SK-N-SH (cell line): Measurements from ENCODE around the gene HNF1A.

Experiments
- GABPA ChIP-seq: IDR thresholded peaks from 2 replicates; pipeline ENCODE4 v1.4.0; 2012; ENCODE audit warnings: low read depth, mild to moderate bottlenecking
- RAD21 ChIP-seq: IDR thresholded peaks from 2 replicates; pipeline ENCODE4 v1.6.1; 2012; ENCODE audit warnings: mild to moderate bottlenecking, low read length
- RXRA ChIP-seq: IDR thresholded peaks from 2 replicates; pipeline ENCODE4 v1.4.0; 2012; ENCODE audit warnings: low read depth, mild to moderate bottlenecking, borderline replicate concordance
- TF ChIP-seq, protein P1 (sequence below): fragments of 200-600 bp; sonication (generic); IDR thresholded peaks from 2 replicates; pipeline ENCODE4 v1.6.1; 2017; ENCODE audit warnings: antibody characterized with exemption, mild to moderate bottlenecking, moderate library complexity

DNA sequence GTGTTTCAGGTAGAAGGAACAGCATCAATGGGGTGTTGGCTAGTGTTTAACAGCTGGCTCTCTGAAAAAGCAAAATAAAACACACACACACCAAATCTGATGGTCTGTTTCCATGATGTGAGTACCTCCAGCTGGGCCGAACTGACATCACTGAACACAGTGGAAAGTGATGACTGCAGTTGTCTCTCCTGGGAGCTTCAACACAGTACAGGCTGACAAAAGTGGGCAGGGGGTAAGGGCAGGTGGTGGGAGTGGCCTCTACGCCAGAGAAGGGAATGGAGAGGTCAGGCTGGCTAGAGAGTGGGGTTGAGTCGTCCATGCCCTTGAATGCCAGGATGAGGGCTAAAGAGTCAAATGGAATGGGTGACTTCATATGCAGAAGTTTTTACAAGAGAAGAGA lies 8.0 kb upstream of the HNF1A start:
- TF ChIP-seq, protein P1, sequence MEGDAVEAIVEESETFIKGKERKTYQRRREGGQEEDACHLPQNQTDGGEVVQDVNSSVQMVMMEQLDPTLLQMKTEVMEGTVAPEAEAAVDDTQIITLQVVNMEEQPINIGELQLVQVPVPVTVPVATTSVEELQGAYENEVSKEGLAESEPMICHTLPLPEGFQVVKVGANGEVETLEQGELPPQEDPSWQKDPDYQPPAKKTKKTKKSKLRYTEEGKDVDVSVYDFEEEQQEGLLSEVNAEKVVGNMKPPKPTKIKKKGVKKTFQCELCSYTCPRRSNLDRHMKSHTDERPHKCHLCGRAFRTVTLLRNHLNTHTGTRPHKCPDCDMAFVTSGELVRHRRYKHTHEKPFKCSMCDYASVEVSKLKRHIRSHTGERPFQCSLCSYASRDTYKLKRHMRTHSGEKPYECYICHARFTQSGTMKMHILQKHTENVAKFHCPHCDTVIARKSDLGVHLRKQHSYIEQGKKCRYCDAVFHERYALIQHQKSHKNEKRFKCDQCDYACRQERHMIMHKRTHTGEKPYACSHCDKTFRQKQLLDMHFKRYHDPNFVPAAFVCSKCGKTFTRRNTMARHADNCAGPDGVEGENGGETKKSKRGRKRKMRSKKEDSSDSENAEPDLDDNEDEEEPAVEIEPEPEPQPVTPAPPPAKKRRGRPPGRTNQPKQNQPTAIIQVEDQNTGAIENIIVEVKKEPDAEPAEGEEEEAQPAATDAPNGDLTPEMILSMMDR, result no peak
- TF ChIP-seq GABPA (no peak), RAD21 (no peak), RXRA (no peak)
